Loucy (cell line): Measurements from ENCODE around the gene HBP1.

Source experiments
- EZH2phosphoT487 ChIP-seq: fragments of 200-600 bp; IDR thresholded peaks from 2 replicates; pipeline ENCODE4 v1.6.1; 2018; ENCODE audit warnings: antibody characterized with exemption, mild to moderate bottlenecking, moderate library complexity, borderline replicate concordance
- TF ChIP-seq, protein P1 (sequence below): fragments of 200-600 bp; sonication (generic); conservative IDR thresholded peaks from 2 replicates; pipeline ENCODE4 v1.5.1; 2014; ENCODE audit warnings: mild to moderate bottlenecking, antibody characterized with exemption, low read length

DNA sequence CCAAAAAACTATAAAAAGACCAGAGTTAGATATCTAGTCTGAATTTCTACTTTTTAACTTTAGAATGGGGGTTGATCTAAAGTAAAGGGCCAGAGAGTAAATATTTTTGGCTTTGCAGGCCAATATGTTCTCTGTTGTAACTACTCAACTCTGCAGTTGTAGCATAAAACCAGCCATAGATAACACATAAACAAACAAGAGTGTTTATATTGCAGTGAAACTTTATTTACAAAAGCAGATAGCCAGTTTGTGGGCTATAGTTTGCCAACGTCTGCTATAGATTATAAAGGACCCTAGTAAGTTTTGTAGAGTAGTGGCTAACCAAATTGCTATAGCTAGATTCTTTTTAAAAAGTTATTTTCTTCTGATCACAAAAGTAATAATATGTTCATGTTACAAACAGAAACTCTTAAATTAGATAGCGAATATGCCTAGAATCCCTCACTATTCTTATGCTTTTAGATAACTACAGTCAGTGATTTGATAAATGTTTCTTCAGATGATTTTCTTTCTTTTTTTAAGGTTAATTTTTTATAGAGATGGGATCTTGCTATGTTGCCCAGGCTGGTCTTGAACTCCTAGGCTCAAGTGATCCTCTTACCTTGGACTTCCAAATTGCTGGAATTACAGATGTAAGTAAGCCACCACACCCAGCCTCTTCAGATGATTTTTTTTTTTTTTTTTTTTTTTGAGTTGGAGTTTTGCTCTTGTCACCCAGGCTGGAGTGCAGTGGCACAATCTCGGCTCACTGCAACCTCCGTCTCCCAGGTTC is 23.6 kb upstream of the HBP1 start:
- TF ChIP-seq, protein P1, sequence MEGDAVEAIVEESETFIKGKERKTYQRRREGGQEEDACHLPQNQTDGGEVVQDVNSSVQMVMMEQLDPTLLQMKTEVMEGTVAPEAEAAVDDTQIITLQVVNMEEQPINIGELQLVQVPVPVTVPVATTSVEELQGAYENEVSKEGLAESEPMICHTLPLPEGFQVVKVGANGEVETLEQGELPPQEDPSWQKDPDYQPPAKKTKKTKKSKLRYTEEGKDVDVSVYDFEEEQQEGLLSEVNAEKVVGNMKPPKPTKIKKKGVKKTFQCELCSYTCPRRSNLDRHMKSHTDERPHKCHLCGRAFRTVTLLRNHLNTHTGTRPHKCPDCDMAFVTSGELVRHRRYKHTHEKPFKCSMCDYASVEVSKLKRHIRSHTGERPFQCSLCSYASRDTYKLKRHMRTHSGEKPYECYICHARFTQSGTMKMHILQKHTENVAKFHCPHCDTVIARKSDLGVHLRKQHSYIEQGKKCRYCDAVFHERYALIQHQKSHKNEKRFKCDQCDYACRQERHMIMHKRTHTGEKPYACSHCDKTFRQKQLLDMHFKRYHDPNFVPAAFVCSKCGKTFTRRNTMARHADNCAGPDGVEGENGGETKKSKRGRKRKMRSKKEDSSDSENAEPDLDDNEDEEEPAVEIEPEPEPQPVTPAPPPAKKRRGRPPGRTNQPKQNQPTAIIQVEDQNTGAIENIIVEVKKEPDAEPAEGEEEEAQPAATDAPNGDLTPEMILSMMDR = no peak
- TF ChIP-seq EZH2phosphoT487 = no peak
